Endothelial cell of umbilical vein (primary cell): ENCODE results near the gene BTC. TPM values are rescaled to one million over a fixed set of nuclear protein-coding genes. Genes with fewer than 3 reads are reported as not detected.
"Not testable (repeated sequence)": the region's sequence is repeated elsewhere in the genome, so short reads cannot be mapped to it uniquely, and the experiment has no call there.

Experiments used
- BruUV-seq: library from RNA; stranded (reverse); fragments of 400-500 nt; replicated peaks from 2 replicates; lab custom pipeline; 2021; lab: Mats Ljungman, UMichigan
- CTCF ChIA-PET: fragments of 300-600, 350-600 bp; sonication (Branson Sonifier 250); formaldehyde crosslinking; loops from one replicate; lab custom pipeline; 2021; ENCODE audit warnings: antibody characterized with exemption, inconsistent platforms; lab: Charles Lee
- POLR2A ChIA-PET: fragments of 300-600, 350-600 bp; sonication (Branson Sonifier 250); formaldehyde crosslinking; loops from one replicate; lab custom pipeline; 2021; ENCODE audit warnings: antibody characterized with exemption, inconsistent platforms; lab: Charles Lee
- DNase-seq: peaks from one replicate; pipeline ENCODE4 v3.0.0-alpha.2; 2011; ENCODE audit warnings: low read depth, low spot score
- FAIRE-seq: peaks from 2 replicates; lab custom pipeline; 2011; peaks lifted over from hg19 to GRCh38; lab: Jason Lieb, UNC
- H2AFZ ChIP-seq: 2 replicates; pipeline ENCODE4 v1.6.0; 2012; ENCODE audit warnings: low read depth, low read length, control low read depth, inconsistent platforms
- H3K27ac ChIP-seq: 2 replicates; pipeline ENCODE4 v1.5.1; 2011; ENCODE audit warnings: low read depth, mild to moderate bottlenecking, control low read depth, low read length, moderate library complexity; ENCODE audit not compliant: insufficient read depth
- H3K27me3 ChIP-seq, 2 experiments: 2 replicates each; pipeline versions ENCODE4 v1.6.0 to v1.6.1; 2011; ENCODE audit warnings: low read length in 2 of 2, mixed read lengths in 1 of 2; ENCODE audit not compliant: control insufficient read depth in 2 of 2, insufficient read depth in 2 of 2
- H3K36me3 ChIP-seq, 2 experiments: 2 replicates in 1 of 2; 3 replicates in 1 of 2; pipeline ENCODE4 v1.5.1; 2011; ENCODE audit warnings: low read length in 2 of 2, mild to moderate bottlenecking in 1 of 2, moderate library complexity in 1 of 2; ENCODE audit not compliant: control insufficient read depth in 2 of 2, insufficient read depth in 2 of 2; ENCODE audit errors: extremely low read depth in 1 of 2
- H3K4me1 ChIP-seq: 3 replicates; pipeline ENCODE4 v1.5.1; 2011; ENCODE audit warnings: mild to moderate bottlenecking, low read length; ENCODE audit not compliant: control insufficient read depth, insufficient read depth; ENCODE audit errors: extremely low read depth
- H3K4me2 ChIP-seq: 2 replicates; pipeline ENCODE4 v1.6.1; 2011; ENCODE audit warnings: low read length, control low read depth, mixed read lengths; ENCODE audit not compliant: insufficient read depth
- H3K4me3 ChIP-seq, 3 experiments: fragments of 200-600 bp in 1 of 3; sonication (generic), shearing (Covaris generic) in 1 of 3; replicated peaks in 1 of 3; 2 replicates each; pipeline ENCODE4 v1.5.1; 2011 to 2016; ENCODE audit warnings: control low read depth in 3 of 3, low read length in 3 of 3, mild to moderate bottlenecking in 2 of 3, inconsistent platforms in 1 of 3, low read depth in 1 of 3, moderate library complexity in 1 of 3; ENCODE audit not compliant: insufficient read depth in 1 of 3
- H3K79me2 ChIP-seq: 2 replicates; pipeline ENCODE4 v1.6.0; 2012; ENCODE audit warnings: low read length, inconsistent platforms; ENCODE audit not compliant: control insufficient read depth, insufficient read depth
- H3K9ac ChIP-seq: replicated peaks from 2 replicates; pipeline ENCODE3; 2011; ENCODE audit warnings: low read length, control low read depth; ENCODE audit not compliant: insufficient read depth; ENCODE audit errors: extremely low read depth
- H3K9me1 ChIP-seq: replicated peaks from 3 replicates; pipeline ENCODE4 v1.6.0; 2011; ENCODE audit warnings: mild to moderate bottlenecking, low read length; ENCODE audit not compliant: control insufficient read depth, insufficient read depth; ENCODE audit errors: extremely low read depth
- H3K9me3 ChIP-seq: replicated peaks from 2 replicates; pipeline ENCODE4 v1.5.1; 2012; ENCODE audit warnings: low read length, inconsistent platforms; ENCODE audit not compliant: control insufficient read depth, insufficient read depth
- H4K20me1 ChIP-seq: replicated peaks from 2 replicates; pipeline ENCODE3; 2011; ENCODE audit warnings: mild to moderate bottlenecking, low read length; ENCODE audit not compliant: control insufficient read depth, insufficient read depth; ENCODE audit errors: extremely low read depth
- EZH2 ChIP-seq: IDR thresholded peaks from 2 replicates; pipeline ENCODE4 v1.6.1; 2012; ENCODE audit warnings: borderline replicate concordance, low read depth, mild to moderate bottlenecking, moderate library complexity, low read length, inconsistent platforms; ENCODE audit not compliant: severe bottlenecking
- FOS ChIP-seq: IDR thresholded peaks from 2 replicates; pipeline ENCODE4 v1.6.1; 2011; ENCODE audit warnings: mild to moderate bottlenecking, low read length, moderate library complexity, borderline replicate concordance; ENCODE audit not compliant: insufficient read depth
- GATA2 ChIP-seq: IDR thresholded peaks from 2 replicates; pipeline ENCODE4 v1.7.0; 2011; ENCODE audit warnings: low read depth, mild to moderate bottlenecking, moderate library complexity, mixed read lengths, low read length; ENCODE audit not compliant: insufficient read length, insufficient read depth
- JUN ChIP-seq: IDR thresholded peaks from 2 replicates; pipeline ENCODE4 v1.6.1; 2011; ENCODE audit warnings: borderline replicate concordance, low read depth; ENCODE audit not compliant: insufficient read length, insufficient read depth
- MAX ChIP-seq: IDR thresholded peaks from 2 replicates; pipeline ENCODE4 v1.6.1; 2011; ENCODE audit not compliant: insufficient read depth, insufficient read length
- MYC ChIP-seq: IDR thresholded peaks from one replicate; pipeline ENCODE4 v1.6.1; 2011; ENCODE audit warnings: mild to moderate bottlenecking, low read depth, low read length
- POLR2A ChIP-seq: IDR thresholded peaks from 2 replicates; pipeline ENCODE4 v1.6.1; 2012; ENCODE audit warnings: low read depth, mild to moderate bottlenecking, control low read depth, low read length
- POLR2AphosphoS5 ChIP-seq: IDR thresholded peaks from 2 replicates; pipeline ENCODE4 v1.6.1; 2012; ENCODE audit warnings: low read depth, mild to moderate bottlenecking, control low read depth, low read length, moderate library complexity; ENCODE audit not compliant: insufficient read depth
- dilution Hi-C: fragments of 300-500 bp; cut with MboI; formaldehyde crosslinking; loops from one replicate; pipeline ENCODE4 v1.15.0; 2019; ENCODE audit warnings: low sequenced_read_pairs; ENCODE audit not compliant: extremely low pct_ligation_motif_present
- intact Hi-C: fragments of 100-400 bp; cut with micrococcal nuclease; formaldehyde crosslinking; loops from one replicate; pipeline ENCODE4 v1.10.0; 2022
- polyA plus RNA-seq, 4 experiments: library from polyadenylated mRNA; depleted of rRNA in 3 of 4; stranded (reverse) in 3 of 4; unstranded in 1 of 4; fragments of >200 nt; gene quantifications; 2 replicates each; pipeline versions ENCODE4 v1.2.1 to v1.2.3, GENCODE V29; 2011 to 2012; ENCODE audit warnings: missing spikeins in 1 of 4
- total RNA-seq: library from RNA; stranded (reverse); gene quantifications from 2 replicates; pipeline ENCODE4 v1.2.3, GENCODE V29; 2021
- TF ChIP-seq, protein P1 (sequence below), 2 donors: IDR thresholded peaks; 1 replicate in 1 of 2; 2 replicates in 1 of 2; pipeline ENCODE4 v1.5.1; 2011; ENCODE audit warnings: low read length in 2 of 2, mild to moderate bottlenecking in 2 of 2, moderate library complexity in 2 of 2, control low read depth in 1 of 2, inconsistent platforms in 1 of 2, low read depth in 1 of 2; ENCODE audit not compliant: insufficient read depth in 1 of 2; ENCODE audit errors: extremely low read depth in 1 of 2

Gene BTC
- total and polyA plus RNA-seq, 2 donors (not counting 3 experiments of a cell fraction or from before 2014, with no cell fraction given), result 0.04 TPM; not detected in 1

- Histone ChIP-seq H4K20me1 (no peaks in the 10 kb centered on the region), H3K4me2 (no peak overlapping the region), H3K9me3 (no peaks in the 10 kb centered on the region), H3K4me1 (no peaks in the 10 kb centered on the region), H3K4me3 (no peak overlapping the region), H3K36me3 (no peaks in the 10 kb centered on the region), H3K9ac (no peak overlapping the region), H3K9me1 (no peaks in the 10 kb centered on the region), H3K79me2 (no peaks in the 10 kb centered on the region), H2AFZ (no peak overlapping the region), H3K27ac (no peak overlapping the region), H3K27me3 (no peaks in the 10 kb centered on the region)
- intact Hi-C loops, result no loop called here
- DNase-seq (no peak), FAIRE-seq (no peak)
- TF ChIP-seq MAX (no peak), JUN (no peak), MYC (no peak), POLR2AphosphoS5 (no peak), FOS (no peak), POLR2A (no peak), GATA2 (no peak), EZH2 (no peak)
- TF ChIP-seq, protein P1, sequence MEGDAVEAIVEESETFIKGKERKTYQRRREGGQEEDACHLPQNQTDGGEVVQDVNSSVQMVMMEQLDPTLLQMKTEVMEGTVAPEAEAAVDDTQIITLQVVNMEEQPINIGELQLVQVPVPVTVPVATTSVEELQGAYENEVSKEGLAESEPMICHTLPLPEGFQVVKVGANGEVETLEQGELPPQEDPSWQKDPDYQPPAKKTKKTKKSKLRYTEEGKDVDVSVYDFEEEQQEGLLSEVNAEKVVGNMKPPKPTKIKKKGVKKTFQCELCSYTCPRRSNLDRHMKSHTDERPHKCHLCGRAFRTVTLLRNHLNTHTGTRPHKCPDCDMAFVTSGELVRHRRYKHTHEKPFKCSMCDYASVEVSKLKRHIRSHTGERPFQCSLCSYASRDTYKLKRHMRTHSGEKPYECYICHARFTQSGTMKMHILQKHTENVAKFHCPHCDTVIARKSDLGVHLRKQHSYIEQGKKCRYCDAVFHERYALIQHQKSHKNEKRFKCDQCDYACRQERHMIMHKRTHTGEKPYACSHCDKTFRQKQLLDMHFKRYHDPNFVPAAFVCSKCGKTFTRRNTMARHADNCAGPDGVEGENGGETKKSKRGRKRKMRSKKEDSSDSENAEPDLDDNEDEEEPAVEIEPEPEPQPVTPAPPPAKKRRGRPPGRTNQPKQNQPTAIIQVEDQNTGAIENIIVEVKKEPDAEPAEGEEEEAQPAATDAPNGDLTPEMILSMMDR (IDR thresholded peaks at IDR 0.05; ENCODE audit: extremely low read depth in 1 of 2, insufficient read depth in 1 of 2, low read depth in 1 of 2, low read length in 2 of 2), result no peak
- ChIA-PET CTCF (no interaction called here), POLR2A (no interaction called here)
- dilution Hi-C loops, result no loop called here
- BruUV-seq, result no TSS peak
These were observed 19.7 kb upstream of the BTC start for GRCh38 chr4:74814052-74814451.

DNA sequence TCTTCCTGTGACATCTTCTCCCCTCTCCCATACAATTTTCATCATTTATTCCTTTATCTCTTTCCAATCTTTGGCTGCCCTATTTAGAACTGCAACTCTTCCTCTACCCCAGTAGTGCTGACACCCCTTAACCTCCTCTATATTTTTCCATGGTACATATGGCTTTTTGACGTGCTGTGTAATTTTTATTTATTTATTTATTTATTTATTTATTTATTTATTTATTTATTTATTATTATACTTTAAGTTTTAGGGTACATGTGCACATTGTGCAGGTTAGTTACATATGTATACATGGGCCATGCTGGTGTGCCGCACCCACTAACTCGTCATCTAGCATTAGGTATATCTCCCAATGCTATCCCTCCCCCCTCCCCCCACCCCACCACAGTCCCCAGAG is 17.7 kb upstream of the BTC start:
- dilution Hi-C loops, POLR2A ChIA-PET, intact Hi-C loops, H3K4me3 ChIP-seq, H3K4me2 ChIP-seq, CTCF ChIA-PET, H2AFZ ChIP-seq, H3K79me2 ChIP-seq, H4K20me1 ChIP-seq, H3K9me1 ChIP-seq, H3K27me3 ChIP-seq, FAIRE-seq, H3K36me3 ChIP-seq, H3K27ac ChIP-seq, H3K9ac ChIP-seq, DNase-seq, H3K9me3 ChIP-seq, H3K4me1 ChIP-seq, BruUV-seq: not testable (repeated sequence)
